ENCODE measurements around the gene MEF2D.

The MEF2D gene

GRCh38 chr1:156486421-156487344 lies 13.9 kb downstream of the MEF2D start:
- no peak for DNase-seq

- no peak for DNase-seq
Measured at GRCh38 chr1:156485984-156486383, 14.6 kb downstream of the MEF2D start.

GRCh38 chr1:156484480-156485058 lies 16.0 kb downstream of the MEF2D start:
- DNase-seq = no peak

- DNase-seq = no peak
Measured at GRCh38 chr1:156483397-156483796, 17.2 kb downstream of the MEF2D start.

GRCh38 chr1:156482276-156482675 lies 18.3 kb downstream of the MEF2D start:
- DNase-seq = no peak

- peak; percentile 32 for DNase-seq
Measured at GRCh38 chr1:156481527-156481926, 19.0 kb downstream of the MEF2D start.

GRCh38 chr1:156480411-156481192 lies 20.0 kb downstream of the MEF2D start:
- peak; percentile 77 for DNase-seq

- DNase-seq = no peak
Measured at GRCh38 chr1:156480016-156480370, 20.6 kb downstream of the MEF2D start.

- no peak for DNase-seq
Measured at GRCh38 chr1:156479093-156480015, 21.2 kb downstream of the MEF2D start.

- DNase-seq = no peak
Measured at GRCh38 chr1:156478250-156478627, 22.3 kb downstream of the MEF2D start.

GRCh38 chr1:156477526-156478249 lies 22.9 kb downstream of the MEF2D start:
- DNase-seq = no peak

GRCh38 chr1:156476501-156477298 lies 23.9 kb downstream of the MEF2D start:
- DNase-seq = no peak

GRCh38 chr1:156475568-156476500 lies 24.7 kb downstream of the MEF2D start:
- DNase-seq = no peak

GRCh38 chr1:156474966-156475365 lies 25.6 kb downstream of the MEF2D start:
- no peak for DNase-seq

GRCh38 chr1:156471496-156472490 lies 28.8 kb downstream of the MEF2D start:
- DNase-seq = no peak

GRCh38 chr1:156470473-156470872 lies 30.1 kb downstream of the MEF2D start:
- DNase-seq = no peak

- no peak for DNase-seq
Measured at GRCh38 chr1:156468693-156469345, 31.8 kb downstream of the MEF2D start.

GRCh38 chr1:156467906-156468305 lies 32.7 kb downstream of the MEF2D start:
- DNase-seq = no peak
